Gastrocnemius medialis (tissue), 4 donors: ENCODE results near the gene OCSTAMP. TPM values are rescaled to one million over a fixed set of nuclear protein-coding genes. Genes with fewer than 3 reads are reported as not detected.

ENCODE experiments used
- ATAC-seq, 2 donors: fragments of 150-250 bp; one replicate each; pipeline ENCODE4 v1.9.1; 2016
- DNase-seq, 2 donors: peaks; one replicate each; pipeline ENCODE4 v3.0.0-alpha.2; 2019
- H3K27ac ChIP-seq, 4 donors: fragments of 200-600 bp; sonication (generic); 1 replicate in 1 of 4; 2 replicates in 3 of 4; pipeline ENCODE4 v1.5.1; 2016 to 2018; ENCODE audit warnings: mild to moderate bottlenecking in 2 of 4, moderate library complexity in 1 of 4
- H3K27me3 ChIP-seq, 3 donors: fragments of 200-600 bp; sonication (generic) in 2 of 3; 1 replicate in 1 of 3; 2 replicates in 2 of 3; pipeline versions ENCODE4 v1.5.1 to v1.6.0; 2016 to 2019; ENCODE audit warnings: mild to moderate bottlenecking in 1 of 3, moderate library complexity in 1 of 3
- H3K36me3 ChIP-seq, 2 donors: fragments of 200-600 bp; sonication (generic) in 1 of 2; one replicate each; pipeline ENCODE4 v1.5.1; 2017 to 2018
- H3K4me1 ChIP-seq, 2 donors: fragments of 200-600 bp; sonication (generic) in 1 of 2; one replicate each; pipeline ENCODE4 v1.5.1; 2016 to 2017; ENCODE audit warnings: mild to moderate bottlenecking in 2 of 2
- H3K4me3 ChIP-seq, 4 donors: fragments of 200-600 bp; sonication (generic) in 3 of 4; 1 replicate in 1 of 4; 2 replicates in 3 of 4; pipeline ENCODE4 v1.5.1; 2016 to 2019; ENCODE audit warnings: mild to moderate bottlenecking in 2 of 4
- H3K9me3 ChIP-seq, 3 donors: fragments of 200-600 bp; sonication (generic) in 2 of 3; 1 replicate in 1 of 3; 2 replicates in 2 of 3; pipeline ENCODE4 v1.5.1; 2016 to 2019
- POLR2A ChIP-seq, 2 donors: fragments of 450-650 bp; IDR thresholded peaks; one replicate each; pipeline ENCODE4 v1.6.1; 2017; ENCODE audit warnings: antibody characterized with exemption in 2 of 2, mild to moderate bottlenecking in 2 of 2, moderate library complexity in 2 of 2
- in situ Hi-C, 4 donors: fragments of 200-750 bp; cut with MboI; loops; one replicate each; pipeline versions ENCODE4 v1.15.0 to v1.8.0; 2017; ENCODE audit warnings: low sequenced_read_pairs in 4 of 4
- intact Hi-C: fragments of 100-400 bp; cut with DNase I; formaldehyde crosslinking; loops from one replicate; pipeline ENCODE4 v1.15.1; 2023; ENCODE audit warnings: low total_unique reads
- total RNA-seq, 4 donors: library from RNA; depleted of rRNA; stranded (reverse); fragments of >200 nt; gene quantifications; one replicate each; pipeline versions ENCODE4 v1.1.0 to v1.2.3, GENCODE V29; 2016
- TF ChIP-seq, protein P1 (sequence below), 5 experiments: fragments of 450-650 bp in 3 of 5; fragments of 200-600 bp in 2 of 5; sonication (generic) in 2 of 5; IDR thresholded peaks in 4 of 5; conservative IDR thresholded peaks in 1 of 5; 1 replicate in 4 of 5; 2 replicates in 1 of 5; pipeline ENCODE4 v1.5.1; 2016 to 2019; ENCODE audit warnings: antibody characterized with exemption in 5 of 5, mild to moderate bottlenecking in 3 of 5, moderate library complexity in 3 of 5

Gene OCSTAMP, protein sequence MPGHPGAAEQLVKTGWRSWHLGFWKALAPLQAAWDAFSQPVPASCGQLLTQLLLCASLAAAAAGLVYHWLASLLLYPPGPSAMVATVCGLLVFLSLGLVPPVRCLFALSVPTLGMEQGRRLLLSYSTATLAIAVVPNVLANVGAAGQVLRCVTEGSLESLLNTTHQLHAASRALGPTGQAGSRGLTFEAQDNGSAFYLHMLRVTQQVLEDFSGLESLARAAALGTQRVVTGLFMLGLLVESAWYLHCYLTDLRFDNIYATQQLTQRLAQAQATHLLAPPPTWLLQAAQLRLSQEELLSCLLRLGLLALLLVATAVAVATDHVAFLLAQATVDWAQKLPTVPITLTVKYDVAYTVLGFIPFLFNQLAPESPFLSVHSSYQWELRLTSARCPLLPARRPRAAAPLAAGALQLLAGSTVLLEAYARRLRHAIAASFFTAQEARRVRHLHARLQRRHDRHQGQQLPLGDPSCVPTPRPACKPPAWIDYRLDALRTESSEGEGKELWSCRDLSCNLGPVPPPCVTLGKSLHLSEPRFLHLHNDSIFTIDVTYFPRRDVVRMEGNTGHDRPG
- not detected for total RNA-seq

DNA sequence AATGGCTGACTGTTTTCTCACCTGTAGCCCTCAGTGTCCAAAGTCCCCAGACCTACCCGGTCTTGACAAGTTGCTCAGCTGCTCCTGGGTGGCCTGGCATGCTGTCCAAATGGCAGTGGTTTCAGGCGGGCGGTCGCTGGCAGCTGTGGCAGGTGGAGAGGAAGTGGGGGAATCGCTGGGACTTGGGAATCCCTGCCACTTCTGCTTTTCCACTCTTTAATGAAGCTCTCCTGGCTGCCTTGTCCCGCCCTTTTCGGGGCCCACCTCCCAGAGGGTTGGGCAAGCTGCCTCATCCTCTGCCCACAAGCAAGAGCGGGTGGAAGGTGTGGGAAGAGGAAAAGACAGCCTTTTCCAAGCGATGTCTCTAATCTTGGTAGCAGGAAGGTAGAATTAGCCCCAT, at the start of gene OCSTAMP:
Gene OCSTAMP, minus strand, starts transcription at position 194 of the 400 bp plus-strand sequence. Its CDS starts 94 bp downstream, at position 100.
- H3K27ac ChIP-seq, result no peak within 1 kb of the TSS
- DNase-seq (no peak), ATAC-seq (no peak)
- in situ Hi-C loops, result no loop called here
- H3K9me3 ChIP-seq, result no peaks in the 10 kb centered on the region
- H3K27me3 ChIP-seq, result no peaks in the 10 kb centered on the region
- no peaks in the 10 kb centered on the region for H3K36me3 ChIP-seq
- TF ChIP-seq, protein P1, sequence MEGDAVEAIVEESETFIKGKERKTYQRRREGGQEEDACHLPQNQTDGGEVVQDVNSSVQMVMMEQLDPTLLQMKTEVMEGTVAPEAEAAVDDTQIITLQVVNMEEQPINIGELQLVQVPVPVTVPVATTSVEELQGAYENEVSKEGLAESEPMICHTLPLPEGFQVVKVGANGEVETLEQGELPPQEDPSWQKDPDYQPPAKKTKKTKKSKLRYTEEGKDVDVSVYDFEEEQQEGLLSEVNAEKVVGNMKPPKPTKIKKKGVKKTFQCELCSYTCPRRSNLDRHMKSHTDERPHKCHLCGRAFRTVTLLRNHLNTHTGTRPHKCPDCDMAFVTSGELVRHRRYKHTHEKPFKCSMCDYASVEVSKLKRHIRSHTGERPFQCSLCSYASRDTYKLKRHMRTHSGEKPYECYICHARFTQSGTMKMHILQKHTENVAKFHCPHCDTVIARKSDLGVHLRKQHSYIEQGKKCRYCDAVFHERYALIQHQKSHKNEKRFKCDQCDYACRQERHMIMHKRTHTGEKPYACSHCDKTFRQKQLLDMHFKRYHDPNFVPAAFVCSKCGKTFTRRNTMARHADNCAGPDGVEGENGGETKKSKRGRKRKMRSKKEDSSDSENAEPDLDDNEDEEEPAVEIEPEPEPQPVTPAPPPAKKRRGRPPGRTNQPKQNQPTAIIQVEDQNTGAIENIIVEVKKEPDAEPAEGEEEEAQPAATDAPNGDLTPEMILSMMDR (IDR thresholded peaks at IDR 0.05 in 4 of 5, conservative IDR thresholded peaks at IDR 0.05 in 1 of 5), result no peak
- TF ChIP-seq POLR2A (IDR thresholded peaks at IDR 0.05), result no peak
- H3K4me1 ChIP-seq, result no peaks in the 10 kb centered on the region
- intact Hi-C loops, result no loop called here
- H3K4me3 ChIP-seq, result no peak within 1 kb of the TSS

DNA sequence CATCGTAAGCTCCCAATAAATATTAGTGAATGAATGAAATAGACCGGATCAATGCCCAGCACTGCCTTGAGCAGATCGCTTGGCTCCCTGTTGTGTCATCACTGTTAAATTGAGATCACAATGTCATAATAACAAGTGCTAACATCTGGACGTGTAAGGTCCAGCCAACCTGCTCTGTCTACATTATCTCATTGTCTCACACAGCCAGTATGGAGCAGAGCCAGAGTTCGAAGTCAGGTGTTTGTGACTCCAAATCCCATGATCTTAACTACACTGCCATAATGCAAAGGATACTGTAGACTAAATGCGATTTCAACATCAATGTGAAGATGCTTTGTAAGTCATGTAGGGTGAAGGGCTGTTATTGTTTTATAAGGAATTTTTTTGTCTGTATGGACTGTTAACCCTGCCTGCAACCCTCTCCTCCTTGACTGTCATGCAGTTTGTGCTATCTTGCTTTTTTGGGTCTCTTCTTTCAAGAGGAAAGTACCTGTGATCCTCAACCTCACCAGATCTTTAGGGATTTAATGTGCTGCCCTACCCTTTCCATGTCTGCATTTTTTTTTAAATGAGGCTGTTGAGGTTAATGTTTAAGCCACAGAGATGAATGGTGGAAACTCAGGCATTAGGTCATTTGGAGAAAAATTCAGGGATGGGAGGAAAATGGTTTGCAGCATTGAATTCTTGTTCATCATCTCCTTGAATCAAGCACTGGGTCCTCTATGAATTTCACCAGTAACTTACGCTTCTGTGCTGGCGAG, 49.0 kb upstream of the OCSTAMP start:
- in situ Hi-C loops (no loop called here), intact Hi-C loops (no loop called here)
- Histone ChIP-seq H3K4me1 (no peaks in the 10 kb centered on the region), H3K27me3 (no peaks in the 10 kb centered on the region), H3K27ac (no peak overlapping the region), H3K4me3 (no peak overlapping the region), H3K36me3 (no peaks in the 10 kb centered on the region), H3K9me3 (no peaks in the 10 kb centered on the region)
- DNase-seq (no peak), ATAC-seq (no peak)
- no peak for TF ChIP-seq POLR2A (IDR thresholded peaks at IDR 0.05)
- TF ChIP-seq, protein P1 (IDR thresholded peaks at IDR 0.05 in 4 of 5, conservative IDR thresholded peaks at IDR 0.05 in 1 of 5), result no peak

DNA sequence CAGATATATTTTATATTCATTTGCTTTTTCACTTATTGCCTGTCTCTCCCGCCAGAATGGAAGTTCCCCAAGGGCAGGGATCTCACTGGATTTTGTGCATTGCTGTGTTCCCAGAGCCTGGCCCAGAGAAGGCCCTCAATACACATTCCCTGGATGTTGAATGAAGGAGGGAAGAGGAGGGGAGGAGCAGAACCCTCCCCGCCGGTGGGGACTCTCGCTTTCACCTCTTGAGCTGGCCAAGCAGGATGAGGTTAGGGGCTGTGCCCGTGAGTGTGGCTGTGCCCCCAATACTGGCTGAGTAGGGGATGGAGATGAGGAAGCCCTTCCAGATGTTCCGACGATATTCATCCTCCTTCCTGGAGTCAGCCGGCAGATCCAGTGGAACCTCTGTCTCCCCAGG, 45.5 kb upstream of the OCSTAMP start:
- TF ChIP-seq, protein P1 (IDR thresholded peaks at IDR 0.05 in 4 of 5, conservative IDR thresholded peaks at IDR 0.05 in 1 of 5), result no peak
- TF ChIP-seq POLR2A (IDR thresholded peaks at IDR 0.05), result no peak
- Histone ChIP-seq H3K36me3 (no peaks in the 10 kb centered on the region), H3K27ac (no peak overlapping the region), H3K27me3 (no peaks in the 10 kb centered on the region), H3K9me3 (no peaks in the 10 kb centered on the region), H3K4me1 (no peaks in the 10 kb centered on the region), H3K4me3 (no peak overlapping the region)
- ATAC-seq (no peak), DNase-seq (no peak)
- in situ Hi-C loops (no loop called here), intact Hi-C loops (no loop called here)

DNA sequence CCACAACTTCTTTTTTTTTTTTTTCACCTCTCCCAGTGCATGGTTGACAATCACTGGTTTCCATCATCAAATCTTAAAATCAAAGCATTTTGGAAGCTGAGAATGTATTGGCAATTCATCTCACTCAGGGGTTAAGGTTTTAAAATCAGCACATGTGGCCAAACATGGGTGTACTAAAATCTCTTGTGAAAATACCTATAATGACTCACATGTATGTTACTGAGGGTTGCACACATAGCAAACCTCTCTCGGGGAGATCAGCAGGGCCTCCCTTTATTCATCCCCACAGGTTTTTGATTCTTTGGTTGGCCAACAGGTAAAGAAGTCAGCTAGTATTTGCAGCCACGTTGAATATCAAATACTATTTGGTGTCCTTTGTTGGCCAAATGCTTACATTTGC, 44.3 kb upstream of the OCSTAMP start:
- Histone ChIP-seq H3K36me3 (no peaks in the 10 kb centered on the region), H3K27me3 (no peaks in the 10 kb centered on the region), H3K27ac (no peak overlapping the region), H3K4me3 (no peak overlapping the region), H3K9me3 (no peaks in the 10 kb centered on the region), H3K4me1 (no peaks in the 10 kb centered on the region)
- in situ Hi-C loops (no loop called here), intact Hi-C loops (no loop called here)
- TF ChIP-seq, protein P1 (IDR thresholded peaks at IDR 0.05 in 4 of 5, conservative IDR thresholded peaks at IDR 0.05 in 1 of 5), result no peak
- TF ChIP-seq POLR2A (IDR thresholded peaks at IDR 0.05), result no peak
- ATAC-seq (no peak), DNase-seq (no peak)
